ENCODE measurements around the gene MAP7D1. TPM values are rescaled to one million over a fixed set of nuclear protein-coding genes. Genes with fewer than 3 reads are reported as not detected.
A peak's percentile ranks its signal among the peaks of the same experiment; 100 is the strongest.
"Not testable (repeated sequence)": the region's sequence is repeated elsewhere in the genome, so short reads cannot be mapped to it uniquely, and the experiment has no call there.

The MAP7D1 gene
- total and polyA plus RNA-seq, 8 donors: 14.6 to 164 (median 41.3) TPM

GRCh38 chr1:36157115-36157903 is 1.3 kb downstream of the MAP7D1 start:
- intact Hi-C loops (cut with DNase I; ENCODE audit: low total_unique reads): no loop called here
- peaks cover 58 to 66% (median 62%) of the 10 kb centered on the region in 4 donors for H3K4me1 ChIP-seq

DNA sequence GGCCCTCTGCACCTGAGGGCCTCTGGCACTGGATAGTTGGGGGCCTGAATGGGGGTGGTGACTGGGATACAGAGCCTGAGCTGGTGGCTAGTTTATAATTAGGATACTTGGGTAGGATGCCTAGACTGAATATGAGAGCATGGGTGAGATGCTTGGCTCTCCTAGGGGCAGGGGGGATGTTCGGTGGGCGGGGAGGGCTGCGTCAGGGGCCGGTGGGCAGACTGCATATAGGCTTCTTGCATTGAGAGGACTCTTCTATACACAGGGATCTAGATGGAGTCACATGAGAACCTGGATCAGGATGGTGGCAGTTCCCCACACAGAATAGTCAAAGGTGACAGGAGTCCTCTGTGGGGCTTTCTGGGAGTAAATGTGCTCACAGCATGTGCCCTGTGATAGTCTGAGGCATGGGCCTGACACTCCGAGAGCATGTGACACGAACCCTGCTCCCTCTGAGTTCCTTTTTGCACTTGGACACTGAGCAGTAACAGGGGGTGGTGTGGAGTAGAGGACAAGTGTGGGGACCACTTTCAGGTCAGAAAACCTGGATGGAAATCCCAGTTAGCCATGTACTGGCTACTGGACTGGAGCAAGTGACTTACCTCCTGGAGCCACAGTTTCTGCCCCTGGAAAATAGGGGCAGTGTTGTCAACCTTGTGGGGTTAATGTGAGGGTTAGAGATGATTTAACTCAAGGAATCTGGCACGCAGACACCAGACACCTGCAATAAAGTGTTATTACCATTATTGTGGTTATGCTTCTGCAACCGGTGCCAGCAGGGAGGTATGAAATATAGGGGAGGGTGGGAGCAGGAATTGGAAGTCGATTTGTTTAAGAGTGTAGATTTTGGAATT is 2.2 kb downstream of the MAP7D1 start:
- Histone ChIP-seq H3K4me1 (peaks cover 66 to 72% (median 69%) of the 10 kb centered on the region in 4 donors), H3K36me3 (peaks cover 0 to 8% (median 0%) of the 10 kb centered on the region in 4 donors), H3K9me3 (no peaks in the 10 kb centered on the region), H3K27me3 (no peaks in the 10 kb centered on the region), H3K27ac (peak overlapping the region; percentile 95 to 100 (median 98)), H3K4me3 (peak overlapping the region; percentile 90 to 99 (median 98))
- TF ChIP-seq, protein P1, sequence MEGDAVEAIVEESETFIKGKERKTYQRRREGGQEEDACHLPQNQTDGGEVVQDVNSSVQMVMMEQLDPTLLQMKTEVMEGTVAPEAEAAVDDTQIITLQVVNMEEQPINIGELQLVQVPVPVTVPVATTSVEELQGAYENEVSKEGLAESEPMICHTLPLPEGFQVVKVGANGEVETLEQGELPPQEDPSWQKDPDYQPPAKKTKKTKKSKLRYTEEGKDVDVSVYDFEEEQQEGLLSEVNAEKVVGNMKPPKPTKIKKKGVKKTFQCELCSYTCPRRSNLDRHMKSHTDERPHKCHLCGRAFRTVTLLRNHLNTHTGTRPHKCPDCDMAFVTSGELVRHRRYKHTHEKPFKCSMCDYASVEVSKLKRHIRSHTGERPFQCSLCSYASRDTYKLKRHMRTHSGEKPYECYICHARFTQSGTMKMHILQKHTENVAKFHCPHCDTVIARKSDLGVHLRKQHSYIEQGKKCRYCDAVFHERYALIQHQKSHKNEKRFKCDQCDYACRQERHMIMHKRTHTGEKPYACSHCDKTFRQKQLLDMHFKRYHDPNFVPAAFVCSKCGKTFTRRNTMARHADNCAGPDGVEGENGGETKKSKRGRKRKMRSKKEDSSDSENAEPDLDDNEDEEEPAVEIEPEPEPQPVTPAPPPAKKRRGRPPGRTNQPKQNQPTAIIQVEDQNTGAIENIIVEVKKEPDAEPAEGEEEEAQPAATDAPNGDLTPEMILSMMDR (IDR thresholded peaks at IDR 0.05): no peak
- TF ChIP-seq POLR2A (IDR thresholded peaks at IDR 0.05) (no peak), POLR2AphosphoS5 (IDR thresholded peaks at IDR 0.05) (no peak), EP300 (IDR thresholded peaks at IDR 0.05) (no peak)
- intact Hi-C loops (cut with DNase I; ENCODE audit: low total_unique reads): no loop called here
- 53 to 72% (median 66%) methylated on average over 9 of the region's 9 CpGs for WGBS, 5 donors
- no peak for DNase-seq

More at GRCh38 chr1:36157115-36157903, 1.3 kb downstream of the MAP7D1 start:
- TF ChIP-seq POLR2A (IDR thresholded peaks at IDR 0.05) (no peak), POLR2AphosphoS5 (IDR thresholded peaks at IDR 0.05) (no peak), EP300 (IDR thresholded peaks at IDR 0.05) (no peak)
- TF ChIP-seq, protein P1 (IDR thresholded peaks at IDR 0.05): no peak
- Histone ChIP-seq H3K4me3 (peak overlapping the region; percentile 90 to 99 (median 98)), H3K27ac (peak overlapping the region; percentile 95 to 100 (median 98)), H3K36me3 (peaks cover 0 to 4% (median 0%) of the 10 kb centered on the region in 4 donors), H3K27me3 (no peaks in the 10 kb centered on the region), H3K9me3 (no peaks in the 10 kb centered on the region)
- DNase-seq: peak in 1 of 2 donors; percentile 71
- 13 to 22% (median 14%) methylated on average over 7 to 9 of the region's 9 CpGs for WGBS, 5 donors

DNA sequence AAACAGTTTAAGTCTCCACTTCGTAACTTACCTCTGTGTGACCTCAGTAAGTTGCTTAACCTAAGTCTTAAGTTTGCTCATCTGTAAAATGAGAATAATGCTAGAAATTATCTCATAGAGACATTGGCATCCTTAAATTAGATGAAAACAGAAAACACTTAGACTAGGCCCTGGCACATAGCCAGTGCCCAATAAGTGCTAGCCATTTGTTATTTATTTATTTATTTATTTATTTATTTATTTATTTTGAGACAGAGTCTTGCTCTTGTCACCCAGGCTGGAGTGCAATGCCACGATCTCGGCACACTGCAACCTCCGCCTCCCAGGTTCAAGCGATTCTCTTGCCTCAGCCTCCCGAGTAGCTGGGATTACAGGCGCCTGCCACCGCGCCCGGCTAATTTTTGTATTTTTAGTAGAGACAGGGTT is 2.9 kb downstream of the MAP7D1 start:
- Histone ChIP-seq H3K4me3 (peak overlapping the region in 2 of 4 donors; percentile 97 to 99), H3K4me1 (peaks cover 66 to 78% (median 73%) of the 10 kb centered on the region in 4 donors), H3K27ac (peak overlapping the region in 4 of 5 donors; percentile 87 to 100 (median 98))
- H3K27me3 ChIP-seq; intact Hi-C loops (cut with DNase I; ENCODE audit: low total_unique reads); H3K9me3 ChIP-seq; H3K36me3 ChIP-seq; DNase-seq: not testable (repeated sequence)
- WGBS, 5 donors: 85 to 95% (median 92%) methylated on average over 10 of the region's 10 CpGs

- DNase-seq: no peak
- peak overlapping the region in 4 of 5 donors; percentile 87 to 100 (median 94) for H3K27ac ChIP-seq
Observed at GRCh38 chr1:36159614-36160387, 3.8 kb downstream of the MAP7D1 start.

More at GRCh38 chr1:36159614-36160387, 3.8 kb downstream of the MAP7D1 start:
- peak overlapping the region in 1 of 4 donors; percentile 41 for H3K4me3 ChIP-seq
- no peaks in the 10 kb centered on the region for H3K27me3 ChIP-seq
- peaks cover 0 to 8% (median 0%) of the 10 kb centered on the region in 4 donors for H3K36me3 ChIP-seq
- H3K9me3 ChIP-seq: no peaks in the 10 kb centered on the region
- TF ChIP-seq EP300 (IDR thresholded peaks at IDR 0.05): no peak
- TF ChIP-seq POLR2A (IDR thresholded peaks at IDR 0.05): no peak
- no peak for TF ChIP-seq POLR2AphosphoS5 (IDR thresholded peaks at IDR 0.05)
- TF ChIP-seq, protein P1 (IDR thresholded peaks at IDR 0.05): no peak
- intact Hi-C loops (cut with DNase I; ENCODE audit: low total_unique reads): no loop called here
- 81 to 93% (median 90%) methylated on average over 9 to 10 of the region's 10 CpGs for whole genome bisulfite sequencing, 5 donors
- peaks cover 64 to 84% (median 76%) of the 10 kb centered on the region in 4 donors for H3K4me1 ChIP-seq

All from stomach (tissue), 9 donors.